Body of pancreas (tissue), 4 donors: ENCODE measurements around the gene SLC7A6.

Experiments
- POLR2A ChIP-seq, 3 donors: fragments of 450-650 bp; IDR thresholded peaks; one replicate each; pipeline ENCODE4 v1.6.1; 2016; ENCODE audit warnings: antibody characterized with exemption in 3 of 3, mild to moderate bottlenecking in 2 of 3
- TF ChIP-seq, protein P1 (sequence below), 7 experiments: fragments of 450-650 bp in 4 of 7; fragments of 200-600 bp in 3 of 7; sonication (generic) in 3 of 7; IDR thresholded peaks; one replicate each; pipeline ENCODE4 v1.5.1; 2016 to 2019; ENCODE audit warnings: antibody characterized with exemption in 7 of 7

DNA sequence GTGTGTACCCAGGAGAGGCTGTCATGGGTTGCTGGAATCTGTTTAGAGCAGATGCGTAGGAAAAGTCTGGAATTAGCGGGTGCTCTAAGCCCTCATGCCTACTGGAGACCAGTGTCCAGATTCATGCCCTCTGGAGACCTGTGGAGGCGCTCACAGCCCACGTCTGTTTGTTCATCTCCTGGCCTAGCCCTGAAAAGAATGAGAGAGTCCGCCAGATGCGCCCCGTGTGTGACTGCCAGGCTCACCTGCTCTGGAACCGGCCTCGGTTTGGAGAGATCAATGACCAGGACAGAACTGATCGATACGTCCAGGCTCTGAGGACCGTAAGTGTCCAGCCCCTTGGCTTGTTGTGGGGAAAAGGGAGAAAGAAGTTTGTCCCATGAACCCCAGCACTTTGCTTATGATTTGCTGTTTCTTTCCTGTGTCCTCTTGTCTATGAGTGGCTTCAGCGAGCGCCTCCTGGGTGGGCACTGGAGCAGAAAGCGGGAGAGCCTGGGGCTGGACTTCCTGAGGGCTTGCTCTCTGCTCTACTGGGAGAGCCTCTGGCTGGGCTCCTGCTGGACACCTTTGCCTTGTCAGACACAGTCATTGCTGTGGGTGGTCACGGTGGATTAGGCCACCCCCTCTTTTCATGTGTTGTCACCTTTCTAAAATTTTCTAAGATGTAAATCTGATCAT is 81.8 kb downstream of the SLC7A6 start:
- TF ChIP-seq, protein P1, sequence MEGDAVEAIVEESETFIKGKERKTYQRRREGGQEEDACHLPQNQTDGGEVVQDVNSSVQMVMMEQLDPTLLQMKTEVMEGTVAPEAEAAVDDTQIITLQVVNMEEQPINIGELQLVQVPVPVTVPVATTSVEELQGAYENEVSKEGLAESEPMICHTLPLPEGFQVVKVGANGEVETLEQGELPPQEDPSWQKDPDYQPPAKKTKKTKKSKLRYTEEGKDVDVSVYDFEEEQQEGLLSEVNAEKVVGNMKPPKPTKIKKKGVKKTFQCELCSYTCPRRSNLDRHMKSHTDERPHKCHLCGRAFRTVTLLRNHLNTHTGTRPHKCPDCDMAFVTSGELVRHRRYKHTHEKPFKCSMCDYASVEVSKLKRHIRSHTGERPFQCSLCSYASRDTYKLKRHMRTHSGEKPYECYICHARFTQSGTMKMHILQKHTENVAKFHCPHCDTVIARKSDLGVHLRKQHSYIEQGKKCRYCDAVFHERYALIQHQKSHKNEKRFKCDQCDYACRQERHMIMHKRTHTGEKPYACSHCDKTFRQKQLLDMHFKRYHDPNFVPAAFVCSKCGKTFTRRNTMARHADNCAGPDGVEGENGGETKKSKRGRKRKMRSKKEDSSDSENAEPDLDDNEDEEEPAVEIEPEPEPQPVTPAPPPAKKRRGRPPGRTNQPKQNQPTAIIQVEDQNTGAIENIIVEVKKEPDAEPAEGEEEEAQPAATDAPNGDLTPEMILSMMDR (IDR thresholded peaks at IDR 0.05), result no peak
- TF ChIP-seq POLR2A (IDR thresholded peaks at IDR 0.05), result no peak
